NCI-H510A treated with DMSO at 0.1 percent for 48 hours (cell line): Measurements from ENCODE around the gene DRC3.
A peak's percentile ranks its signal among the peaks of the same experiment; 100 is the strongest.

ENCODE experiments used
- DNase-seq: peaks from one replicate; lab custom pipeline; 2025; lab: John Stamatoyannopoulos, UW

The DRC3 gene

GRCh38 chr17:18025241-18025944 lies 52.7 kb downstream of the DRC3 start:
- DNase-seq = no peak

- no peak for DNase-seq
Observed at GRCh38 chr17:18025945-18026776, 53.5 kb downstream of the DRC3 start.

DNA sequence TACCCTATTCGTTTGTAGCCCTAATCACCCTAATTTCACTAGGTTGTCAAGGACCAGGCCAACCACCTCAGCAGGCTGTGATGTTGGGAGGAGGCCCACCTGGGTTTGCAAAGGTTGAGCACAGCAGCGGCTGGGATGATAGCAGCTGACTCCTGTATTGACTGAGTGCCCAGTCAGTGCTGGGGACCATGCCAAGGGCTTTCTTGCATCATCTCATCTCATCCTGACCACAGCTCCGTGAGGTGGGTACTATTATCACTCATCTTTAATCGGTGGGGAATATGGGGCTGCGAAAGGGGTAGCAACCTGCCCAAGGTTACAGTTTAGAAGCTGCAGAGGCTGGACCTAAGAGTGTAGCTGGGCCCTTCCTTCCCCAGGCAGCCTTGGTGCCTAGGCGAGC lies 54.6 kb downstream of the DRC3 start:
- no peak for DNase-seq

GRCh38 chr17:18028114-18028951 lies 55.7 kb downstream of the DRC3 start:
- DNase-seq = peak; percentile 68

GRCh38 chr17:18028952-18029540 lies 56.4 kb downstream of the DRC3 start:
- no peak for DNase-seq

DNA sequence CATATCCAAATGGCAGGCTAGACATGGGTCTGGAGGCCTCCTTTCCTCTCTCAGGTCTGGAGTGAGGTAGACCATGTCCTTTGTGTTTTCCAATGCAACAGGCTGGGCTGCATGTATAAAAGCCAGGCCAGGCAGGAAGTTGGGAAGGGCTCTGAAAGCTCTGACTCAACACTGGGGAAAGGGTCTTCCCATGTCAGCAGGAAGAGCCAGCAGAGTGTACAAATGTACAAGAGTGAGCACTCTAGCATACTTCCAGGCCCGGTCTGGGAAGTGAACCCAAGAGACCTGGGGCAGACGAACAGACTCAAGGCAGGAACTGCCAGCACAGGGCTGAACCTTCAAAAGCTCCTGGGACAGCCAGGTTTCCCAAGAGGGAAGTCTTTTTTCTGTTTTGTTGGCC lies 59.3 kb downstream of the DRC3 start:
- DNase-seq = no peak

GRCh38 chr17:18033442-18034099 lies 60.9 kb downstream of the DRC3 start:
- DNase-seq = peak; percentile 87

DNA sequence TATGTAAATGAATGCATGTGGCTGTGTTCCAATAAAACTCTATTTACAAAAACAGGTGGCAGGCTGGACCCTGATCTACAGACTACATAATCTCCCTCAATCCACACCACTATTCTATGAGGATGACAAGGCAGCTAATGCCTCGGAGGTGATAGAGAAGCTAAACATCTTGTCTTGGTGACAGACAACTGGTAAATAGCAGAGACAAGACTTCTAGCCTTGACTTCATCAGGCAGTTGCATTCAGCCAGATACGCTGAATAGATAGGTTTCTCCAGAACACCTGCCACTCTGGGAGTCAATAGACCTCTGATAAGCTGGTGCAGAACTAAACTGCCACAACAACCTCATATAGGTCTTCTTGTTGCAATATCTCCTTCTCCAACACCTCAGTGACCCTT lies 63.0 kb downstream of the DRC3 start:
- DNase-seq = no peak

- DNase-seq = no peak
Observed at GRCh38 chr17:18037486-18037885, 64.8 kb downstream of the DRC3 start.

DNA sequence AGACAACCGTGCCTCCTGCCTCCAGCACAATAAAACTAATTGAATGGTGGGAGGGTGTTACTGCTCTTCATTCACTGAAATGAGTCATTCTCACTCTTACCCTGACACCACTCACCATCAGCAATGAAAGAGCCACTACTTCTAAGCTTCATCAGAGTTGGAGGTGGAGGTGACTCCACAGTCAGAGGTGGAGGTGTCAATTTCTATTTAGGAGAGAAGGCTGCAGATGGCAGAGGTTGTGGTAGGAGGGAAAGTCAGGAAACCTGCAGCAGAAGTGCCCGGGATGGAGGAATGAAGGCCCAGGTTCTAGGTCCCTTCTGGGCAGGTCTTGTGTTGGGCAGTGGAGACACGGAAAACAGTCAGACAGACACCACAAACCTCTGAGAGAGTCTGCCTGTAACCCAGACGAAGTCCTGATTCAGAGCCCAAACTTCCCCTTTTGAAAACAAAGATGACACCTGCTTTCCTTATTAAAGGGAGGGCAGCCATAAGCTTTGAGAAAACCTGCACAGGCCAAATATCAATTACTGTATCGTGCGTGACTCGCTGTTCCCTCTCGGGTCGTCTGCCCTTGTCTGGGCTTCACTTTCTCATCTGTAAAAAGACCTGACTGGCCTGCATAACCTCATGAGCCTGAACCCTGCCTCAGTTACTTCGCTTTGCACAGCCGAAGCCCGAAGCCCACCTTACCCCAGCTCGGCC lies 65.6 kb downstream of the DRC3 start:
- no peak for DNase-seq

DNA sequence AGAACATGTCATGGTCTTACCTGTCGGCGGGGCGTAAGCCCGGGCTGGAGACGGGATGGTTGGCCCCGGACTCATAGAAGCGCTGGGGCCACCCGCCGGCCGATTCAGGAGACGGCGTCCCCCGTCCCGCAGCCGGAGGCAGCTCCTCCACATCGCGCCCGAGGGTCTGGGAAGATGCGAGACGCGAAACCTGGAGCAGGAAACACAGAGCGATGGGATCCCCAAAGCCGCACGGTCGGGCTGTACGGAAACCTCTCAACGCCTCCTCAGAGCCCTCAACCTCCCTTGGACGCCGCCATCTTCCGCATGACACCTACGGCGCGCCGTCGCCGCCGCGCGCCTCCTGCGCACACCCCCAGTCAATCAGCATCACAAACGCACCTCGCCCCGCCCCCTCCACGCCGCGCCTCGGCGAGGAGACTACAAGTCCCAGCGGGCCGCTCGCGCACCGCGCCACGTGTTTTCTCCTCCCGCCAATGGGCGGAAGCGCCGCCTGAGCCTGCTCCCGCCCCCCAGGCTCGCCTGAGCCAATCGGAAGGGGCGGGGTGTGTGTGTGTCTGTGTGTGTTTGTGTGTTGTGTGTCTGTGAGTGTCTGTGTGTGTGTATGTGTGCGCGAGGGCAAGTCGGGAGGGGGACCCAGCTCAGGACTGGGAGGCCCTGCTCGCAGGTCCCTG lies 66.3 kb downstream of the DRC3 start, which contains the start of the genes ATPAF2 and GID4:
Gene ATPAF2, minus strand, starts transcription at position 308 of the 674 bp plus-strand sequence. Its CDS starts 155 bp downstream, at position 153.
Gene GID4, plus strand, starts transcription at position 548 of the 674 bp plus-strand sequence. Its CDS starts 57 bp downstream, at position 605.
- peak; percentile 97 for DNase-seq

DNA sequence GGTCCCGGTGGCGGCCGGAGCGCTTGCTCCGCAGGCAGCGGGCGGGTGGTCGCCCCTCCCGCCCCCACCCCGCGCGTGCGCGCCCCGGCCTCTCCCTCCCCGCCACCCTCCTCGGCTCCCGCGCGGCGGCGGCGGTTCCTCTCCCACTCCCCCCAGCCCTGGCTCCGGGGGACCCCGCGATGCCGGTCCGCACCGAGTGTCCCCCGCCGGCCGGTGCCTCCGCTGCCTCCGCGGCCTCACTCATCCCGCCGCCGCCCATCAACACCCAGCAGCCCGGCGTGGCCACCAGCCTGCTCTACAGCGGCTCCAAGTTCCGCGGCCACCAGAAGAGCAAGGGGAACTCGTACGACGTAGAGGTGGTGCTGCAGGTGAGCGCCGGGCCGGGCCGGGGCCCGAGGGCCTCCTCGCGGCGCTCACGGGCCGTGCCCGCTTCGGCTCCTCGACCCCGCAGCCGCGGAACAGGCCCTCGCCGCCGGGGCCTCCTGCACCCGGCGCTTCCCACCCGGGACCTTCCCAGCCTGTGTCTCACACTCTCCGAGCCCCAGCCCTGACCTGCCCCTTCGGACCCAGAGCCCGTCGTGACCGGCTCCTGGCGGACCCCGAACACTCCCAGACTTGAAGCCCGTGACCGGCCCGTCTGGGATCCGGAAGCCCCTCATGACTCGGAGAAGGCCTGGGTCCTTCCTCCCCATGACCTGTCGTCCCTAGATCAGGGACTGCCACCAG lies 67.0 kb downstream of the DRC3 start:
- no peak for DNase-seq

DNA sequence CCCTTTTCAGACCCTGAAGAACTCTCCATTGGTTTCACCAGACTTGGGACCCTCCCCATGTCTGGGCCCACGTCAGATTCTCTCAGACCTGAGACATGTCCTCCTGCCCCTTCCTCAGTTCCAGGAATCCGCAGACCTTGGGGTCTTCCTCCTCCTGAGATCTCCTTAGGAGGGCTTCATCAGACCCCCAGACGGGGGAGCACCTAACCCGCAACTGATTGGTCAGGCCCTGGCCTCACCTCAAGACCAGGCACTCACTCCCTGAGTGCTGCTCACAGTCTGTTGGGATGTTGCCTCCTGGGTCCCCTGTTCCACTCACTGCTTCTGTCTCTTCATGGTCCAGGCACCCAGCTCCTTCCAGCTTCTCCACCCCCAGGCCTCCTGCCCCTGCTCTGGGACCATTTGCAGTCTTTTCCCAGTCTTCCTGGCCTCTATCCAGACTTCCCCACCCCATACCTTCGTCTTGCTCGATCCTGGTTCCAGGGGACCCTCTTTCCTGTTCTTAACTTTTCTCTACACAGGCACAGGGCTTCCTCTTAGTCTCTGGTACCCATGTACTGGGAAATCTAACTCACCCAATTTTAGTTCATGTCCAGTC lies 67.7 kb downstream of the DRC3 start:
- no peak for DNase-seq

GRCh38 chr17:18041776-18042175 lies 69.1 kb downstream of the DRC3 start:
- no peak for DNase-seq

- DNase-seq = no peak
Observed at GRCh38 chr17:18042983-18043382, 70.3 kb downstream of the DRC3 start.

GRCh38 chr17:18043491-18043890 lies 70.8 kb downstream of the DRC3 start:
- no peak for DNase-seq

DNA sequence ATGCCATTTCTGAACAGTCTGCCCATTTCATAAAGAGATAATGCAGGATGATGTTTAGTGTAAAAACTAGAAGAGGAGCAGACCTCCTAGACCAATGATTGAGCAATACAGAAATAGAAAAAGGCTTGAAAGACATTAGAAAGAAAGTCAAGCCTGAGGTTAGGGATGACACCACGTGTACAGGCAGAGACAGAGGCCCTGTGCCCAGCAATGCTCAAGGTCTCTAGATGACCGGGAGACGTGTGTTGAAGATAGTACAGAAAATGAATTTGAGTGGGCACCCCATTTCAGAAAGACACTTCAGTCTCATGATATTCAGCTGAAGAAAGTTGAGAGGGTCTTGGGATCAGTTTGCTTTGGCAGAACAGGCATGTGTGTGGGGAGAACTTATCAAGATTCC lies 71.9 kb downstream of the DRC3 start:
- no peak for DNase-seq

DNA sequence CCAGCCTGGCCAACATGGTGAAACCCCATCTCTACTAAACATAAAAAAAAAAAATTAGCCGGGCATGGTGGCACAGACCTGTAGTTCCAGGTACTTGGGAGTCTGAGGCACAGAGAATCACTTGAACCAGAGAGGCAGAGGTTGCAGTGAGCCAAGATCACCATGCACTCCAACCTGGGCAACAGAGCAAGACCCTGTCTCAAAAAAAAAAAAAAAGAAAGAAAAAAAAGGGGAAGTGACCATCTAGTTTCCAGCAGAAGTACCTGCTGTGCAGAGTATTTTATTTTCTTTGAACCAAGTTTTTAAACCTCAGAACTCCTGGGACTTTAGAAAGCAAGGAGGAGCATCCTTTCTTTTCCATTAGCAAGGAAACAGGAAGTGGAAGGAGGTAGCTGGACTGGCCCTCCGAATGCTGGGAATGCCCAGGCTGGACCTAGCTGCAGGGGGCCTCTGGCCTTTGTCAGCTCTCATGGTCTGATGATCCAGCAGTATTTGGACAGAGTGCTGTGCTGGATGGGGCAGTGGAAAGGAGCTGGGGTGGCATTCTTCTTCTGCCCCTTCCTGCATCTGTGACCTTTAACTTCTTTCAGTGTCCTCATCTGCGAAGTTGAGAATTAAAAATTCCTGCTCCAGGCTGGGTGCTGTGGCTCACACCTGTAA lies 73.2 kb downstream of the DRC3 start:
- no peak for DNase-seq

DNA sequence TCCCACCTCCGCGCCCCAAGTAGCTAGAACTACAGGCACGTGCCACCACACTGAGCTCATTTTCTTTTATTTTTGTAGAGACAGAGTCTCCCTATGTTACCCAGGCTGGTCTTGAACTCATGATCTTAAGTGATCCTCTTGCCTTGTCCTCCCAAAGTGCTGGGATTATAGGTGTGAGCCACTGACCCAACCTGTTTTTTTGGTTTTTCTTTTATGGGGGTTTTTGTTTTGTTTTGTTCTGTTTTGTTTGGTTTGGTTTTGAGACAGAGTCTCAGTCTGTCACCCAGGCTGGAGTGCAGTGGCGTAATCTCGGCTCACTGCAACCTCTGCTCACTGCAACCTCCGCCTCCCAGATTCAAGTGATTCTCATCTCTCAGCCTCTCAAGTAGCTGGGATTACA lies 82.9 kb downstream of the DRC3 start:
- DNase-seq = no peak
